ENCODE results near the gene MOG. TPM values are rescaled to one million over a fixed set of nuclear protein-coding genes. Genes with fewer than 3 reads are reported as not detected.
A peak's percentile ranks its signal among the peaks of the same experiment; 100 is the strongest.

Gene MOG
- total RNA-seq, 2 experiments from 2014 or later, result not detected

DNA sequence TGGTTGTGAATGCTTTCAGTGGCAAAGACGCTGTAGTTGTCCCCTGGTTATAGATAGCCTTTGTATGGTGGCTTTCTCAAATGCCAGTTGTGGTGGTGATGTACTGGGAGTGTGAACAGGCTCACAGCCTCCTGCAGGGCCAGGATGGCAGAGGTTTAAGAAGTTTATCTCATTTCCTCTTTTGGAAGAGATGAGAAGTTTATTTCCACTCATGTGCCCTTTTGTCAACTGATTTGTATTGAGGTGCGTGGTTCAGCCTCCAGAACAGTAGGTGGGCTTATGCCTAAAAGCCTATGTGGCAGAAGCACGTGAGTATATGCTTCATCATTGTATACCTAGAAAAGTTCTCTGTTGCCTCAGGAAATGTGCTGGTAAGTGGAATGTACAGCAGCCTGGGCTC, 37.7 kb downstream of the MOG start:
- ATAC-seq (no peak), DNase-seq (no peak)
- Mint-ChIP-seq H3K27ac (no peak overlapping the region), H3K4me1 (ENCODE audit: low read depth) (no peaks in the 10 kb centered on the region), H3K9me3 (peaks cover 8% of the 10 kb centered on the region), H3K27me3 (peaks cover 3% of the 10 kb centered on the region), H3K36me3 (ENCODE audit: low read depth) (peaks cover 1% of the 10 kb centered on the region), H3K4me3 (no peak overlapping the region)
- ChIA-PET CTCF (interaction anchor here (0.6 to 2.6 kb wide), 5 partner anchors 8 to 485 kb away, joined by 3 to 20 read pairs (median 5); no protein-coding TSS in a partner anchor), POLR2A (no interaction called here)
- intact Hi-C loops (cut with micrococcal nuclease), result no loop called here
- TF ChIP-seq, protein P1, sequence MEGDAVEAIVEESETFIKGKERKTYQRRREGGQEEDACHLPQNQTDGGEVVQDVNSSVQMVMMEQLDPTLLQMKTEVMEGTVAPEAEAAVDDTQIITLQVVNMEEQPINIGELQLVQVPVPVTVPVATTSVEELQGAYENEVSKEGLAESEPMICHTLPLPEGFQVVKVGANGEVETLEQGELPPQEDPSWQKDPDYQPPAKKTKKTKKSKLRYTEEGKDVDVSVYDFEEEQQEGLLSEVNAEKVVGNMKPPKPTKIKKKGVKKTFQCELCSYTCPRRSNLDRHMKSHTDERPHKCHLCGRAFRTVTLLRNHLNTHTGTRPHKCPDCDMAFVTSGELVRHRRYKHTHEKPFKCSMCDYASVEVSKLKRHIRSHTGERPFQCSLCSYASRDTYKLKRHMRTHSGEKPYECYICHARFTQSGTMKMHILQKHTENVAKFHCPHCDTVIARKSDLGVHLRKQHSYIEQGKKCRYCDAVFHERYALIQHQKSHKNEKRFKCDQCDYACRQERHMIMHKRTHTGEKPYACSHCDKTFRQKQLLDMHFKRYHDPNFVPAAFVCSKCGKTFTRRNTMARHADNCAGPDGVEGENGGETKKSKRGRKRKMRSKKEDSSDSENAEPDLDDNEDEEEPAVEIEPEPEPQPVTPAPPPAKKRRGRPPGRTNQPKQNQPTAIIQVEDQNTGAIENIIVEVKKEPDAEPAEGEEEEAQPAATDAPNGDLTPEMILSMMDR (IDR thresholded peaks at IDR 0.05), result no peak

DNA sequence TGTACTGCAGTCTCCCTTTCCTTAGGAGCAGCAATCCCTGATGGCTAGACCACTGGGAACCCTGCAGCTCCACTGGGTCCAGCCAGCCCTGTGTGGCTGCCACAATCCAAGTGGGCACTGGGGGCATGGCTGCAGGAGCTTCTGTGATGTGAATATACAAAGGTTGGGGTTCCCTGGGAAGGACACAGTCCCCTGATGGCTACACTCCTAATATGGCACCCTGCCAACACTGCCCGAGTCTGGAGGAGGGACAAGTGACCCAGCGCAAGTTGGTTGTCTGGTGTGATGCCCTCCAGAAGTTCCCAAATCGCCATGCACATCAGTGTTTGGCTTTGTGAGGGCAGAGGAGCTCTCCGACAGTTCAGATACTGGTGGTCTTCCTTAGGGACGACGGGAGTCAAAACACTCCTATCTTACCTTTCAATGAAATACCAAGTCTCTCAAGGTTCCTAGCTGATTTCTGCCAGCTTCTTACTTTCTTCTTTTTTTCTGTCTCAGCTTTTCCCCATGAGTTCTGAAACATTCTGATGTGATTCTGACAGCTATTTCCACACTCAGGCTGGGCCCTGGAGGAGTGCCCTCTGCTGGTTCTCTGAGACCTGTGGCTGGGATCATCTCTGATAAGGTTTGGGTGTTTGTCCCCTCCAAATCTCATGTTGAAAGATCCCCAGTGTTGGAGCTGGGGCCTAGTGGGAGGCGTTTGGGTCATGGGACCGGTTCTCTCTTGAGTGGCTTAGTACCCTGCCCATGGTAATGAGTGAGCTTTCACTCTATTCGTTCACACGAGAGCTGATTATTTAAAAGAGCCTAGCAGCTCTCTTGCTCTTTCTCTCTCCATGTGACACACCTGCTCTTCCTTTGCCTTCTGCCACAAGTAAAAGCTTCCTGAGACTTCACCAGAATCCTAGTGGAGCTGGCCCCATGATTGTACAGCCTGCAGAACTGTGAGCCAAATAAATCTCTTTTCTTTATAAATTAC, 39.5 kb downstream of the MOG start:
- CTCF ChIA-PET, result interaction anchor here (0.6 to 2.6 kb wide), 15 partner anchors 9 to 143 kb away, joined by 3 to 20 read pairs (median 4); no protein-coding TSS in a partner anchor
- intact Hi-C loops (cut with micrococcal nuclease), result no loop called here
- Mint-ChIP-seq H3K27me3 (peaks cover 3% of the 10 kb centered on the region), H3K4me3 (no peak overlapping the region), H3K36me3 (ENCODE audit: low read depth) (peaks cover 1% of the 10 kb centered on the region), H3K4me1 (ENCODE audit: low read depth) (no peaks in the 10 kb centered on the region), H3K27ac (peak overlapping the region; percentile 57), H3K9me3 (peaks cover 8% of the 10 kb centered on the region)
- DNase-seq (peak; percentile 37), ATAC-seq (no peak)
- TF ChIP-seq, protein P1 (IDR thresholded peaks at IDR 0.05), result no peak
- POLR2A ChIA-PET, result interaction anchor here (0.6 kb wide), 1 partner anchor 572 kb away, joined by 3 read pairs; no protein-coding TSS in a partner anchor

DNA sequence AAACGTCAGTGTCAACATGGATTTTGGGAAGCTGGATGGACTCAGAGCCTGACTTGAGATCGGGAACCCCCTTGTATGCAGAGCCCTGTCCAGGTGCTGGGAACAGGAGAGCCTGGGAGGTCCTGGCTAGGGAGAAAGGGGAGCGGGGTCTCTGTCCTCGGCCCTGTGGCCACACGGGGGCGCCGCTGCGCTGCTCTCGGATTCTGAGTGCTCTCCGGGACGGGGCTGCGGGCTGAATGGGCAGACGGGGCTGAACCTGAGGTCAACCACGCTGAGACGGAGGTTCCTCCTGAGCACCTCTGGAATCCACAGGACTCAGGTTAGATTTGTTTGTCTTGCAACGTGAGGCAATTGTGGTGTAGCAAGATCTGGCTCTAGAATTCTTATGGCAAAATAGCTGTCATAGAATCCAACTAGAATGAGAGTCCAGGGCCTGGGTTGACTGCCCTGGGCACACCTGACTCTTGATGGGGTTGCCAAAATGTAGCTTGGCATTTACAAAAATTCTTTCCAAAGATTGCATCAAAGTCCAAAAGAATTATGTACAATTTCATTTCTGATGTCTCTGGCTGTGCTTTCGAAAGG, 45.7 kb downstream of the MOG start:
- H3K36me3 Mint-ChIP-seq (ENCODE audit: low read depth), result no peaks in the 10 kb centered on the region
- no peak overlapping the region for H3K27ac Mint-ChIP-seq
- H3K27me3 Mint-ChIP-seq, result peaks cover 18% of the 10 kb centered on the region
- ATAC-seq, result peak; percentile 84
- DNase-seq, result peak; percentile 83
- TF ChIP-seq, protein P1 (IDR thresholded peaks at IDR 0.05), result peak; percentile 84
- peaks cover 22% of the 10 kb centered on the region for H3K4me1 Mint-ChIP-seq (ENCODE audit: low read depth)
- intact Hi-C loops (cut with micrococcal nuclease), result no loop called here
- CTCF ChIA-PET, result interaction anchor here (0.7 to 2.8 kb wide), 37 partner anchors 9 to 364 kb away, joined by 3 to 42 read pairs (median 4); partner anchors contain the start of genes HLA-F and PPP1R11
- POLR2A ChIA-PET, result interaction anchor here (1.2 kb wide), 2 partner anchors 59 to 127 kb away, joined by 4 read pairs; no protein-coding TSS in a partner anchor
- H3K4me3 Mint-ChIP-seq, result no peak overlapping the region
- H3K9me3 Mint-ChIP-seq, result no peaks in the 10 kb centered on the region

DNA sequence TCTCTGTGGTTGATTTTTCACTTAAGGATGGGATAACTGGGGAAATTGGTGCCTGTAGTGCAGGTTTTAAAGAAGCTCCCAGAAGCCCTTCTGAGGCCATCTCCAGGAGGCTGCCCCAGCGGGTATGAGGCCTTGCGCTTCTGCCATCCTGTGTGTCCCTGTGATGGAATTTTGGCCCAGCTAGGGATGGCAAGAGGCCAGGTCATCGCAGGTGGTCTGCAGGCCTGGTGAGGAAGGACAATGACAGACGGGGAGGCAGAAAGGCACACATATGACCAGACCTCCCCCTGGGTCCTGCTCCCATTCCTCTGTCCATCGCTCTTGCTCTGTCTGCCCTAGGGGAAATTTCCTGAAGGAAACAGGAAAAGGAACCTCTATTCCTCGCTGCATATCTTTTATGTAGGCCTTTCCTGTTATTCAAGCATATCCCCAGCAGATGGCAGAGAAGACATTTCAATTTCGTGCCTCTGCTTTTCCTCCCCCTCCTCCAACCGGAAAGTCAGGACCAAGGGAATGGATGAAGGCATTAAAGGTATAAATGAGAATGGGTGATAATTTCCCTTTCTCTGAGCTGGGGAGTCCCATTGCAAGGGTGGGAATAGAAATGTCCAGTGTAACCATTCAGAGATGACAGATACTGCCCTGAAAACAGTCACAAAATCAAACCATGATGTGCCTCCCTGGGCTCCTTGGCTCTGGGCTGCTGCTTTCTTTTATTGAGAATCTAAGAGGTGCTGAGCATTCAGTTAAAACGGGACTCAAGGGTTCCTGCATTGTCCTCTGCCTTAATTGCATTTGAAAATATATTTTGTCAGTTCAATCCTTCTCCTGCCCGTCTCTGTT, 48.7 kb downstream of the MOG start:
- ATAC-seq, result no peak
- Mint-ChIP-seq H3K27ac (no peak overlapping the region), H3K4me1 (ENCODE audit: low read depth) (peaks cover 51% of the 10 kb centered on the region)

More for the DNA sequence above, 48.7 kb downstream of the MOG start:
- H3K9me3 Mint-ChIP-seq, result no peaks in the 10 kb centered on the region
- no peaks in the 10 kb centered on the region for H3K36me3 Mint-ChIP-seq (ENCODE audit: low read depth)
- intact Hi-C loops (cut with micrococcal nuclease), result loop anchor here (2.0 to 5.0 kb wide), 2 partner anchors 47 to 129 kb away; no protein-coding TSS in a partner anchor
- H3K4me3 Mint-ChIP-seq, result no peak overlapping the region
- no peak for DNase-seq
- ChIA-PET CTCF (interaction anchor here (0.6 to 5.8 kb wide), 23 partner anchors 9 to 402 kb away, joined by 3 to 70 read pairs (median 4); partner anchors contain the start of gene POLR1H), POLR2A (interaction anchor here (1.0 kb wide), 1 partner anchor 130 kb away, joined by 3 read pairs; no protein-coding TSS in a partner anchor)
- TF ChIP-seq, protein P1 (IDR thresholded peaks at IDR 0.05), result peak; percentile 79
- H3K27me3 Mint-ChIP-seq, result peaks cover 16% of the 10 kb centered on the region
